Ishikawa (cell line): ENCODE measurements around the gene ZNF136.

Experiments
- CREB1 ChIP-seq: IDR thresholded peaks from 2 replicates; pipeline ENCODE4 v1.6.1; 2012; ENCODE audit warnings: low read depth
- EP300 ChIP-seq: IDR thresholded peaks from 2 replicates; pipeline ENCODE4 v1.6.1; 2012; ENCODE audit warnings: borderline replicate concordance
- FOXM1 ChIP-seq: IDR thresholded peaks from 2 replicates; pipeline ENCODE4 v1.6.1; 2012; ENCODE audit warnings: low read depth, borderline replicate concordance
- MAX ChIP-seq: IDR thresholded peaks from 2 replicates; pipeline ENCODE4 v1.6.1; 2012
- NFIC ChIP-seq: IDR thresholded peaks from 2 replicates; pipeline ENCODE4 v1.6.1; 2012
- RAD21 ChIP-seq: IDR thresholded peaks from 2 replicates; pipeline ENCODE4 v1.6.1; 2012; ENCODE audit warnings: low read depth
- REST ChIP-seq: IDR thresholded peaks from 2 replicates; pipeline ENCODE4 v1.6.1; 2012; ENCODE audit warnings: low read depth, mild to moderate bottlenecking
- TAF1 ChIP-seq: IDR thresholded peaks from 2 replicates; pipeline ENCODE4 v1.6.1; 2012; ENCODE audit warnings: low read depth, mild to moderate bottlenecking
- ZBTB7A ChIP-seq: IDR thresholded peaks from 2 replicates; pipeline ENCODE4 v1.6.1; 2012; ENCODE audit warnings: low read depth

- TF ChIP-seq EP300 (no peak), MAX (no peak), TAF1 (no peak), FOXM1 (no peak), NFIC (no peak), ZBTB7A (no peak), CREB1 (no peak), REST (no peak), RAD21 (no peak)
These were observed 25.5 kb upstream of the ZNF136 start for GRCh38 chr19:12137221-12137940.
